A549 (cell line): Measurements from ENCODE around the gene NCAPH2. TPM values are rescaled to one million over a fixed set of nuclear protein-coding genes. Genes with fewer than 3 reads are reported as not detected.

Source experiments
- ATAC-seq, 2 experiments: fragments of 200-7000 bp in 1 of 2; fragments of >200 bp in 1 of 2; cut with Nextera tagmentation in 1 of 2; cut with Tn5 transposase in 1 of 2; 3 replicates each; pipeline versions ENCODE4 v1.8.0 to v1.9.1; 2018 to 2020; ENCODE audit warnings: mild to moderate bottlenecking in 1 of 2, moderate library complexity in 1 of 2
- CTCF ChIA-PET: fragments of 300-600 bp; sonication (Branson Sonifier 250); formaldehyde crosslinking; extraction: SDS; loops from one replicate; lab custom pipeline; 2021; ENCODE audit warnings: antibody characterized with exemption, inconsistent platforms; lab: Yijun Ruan, JAX
- POLR2A ChIA-PET: fragments of 350-600 bp; formaldehyde crosslinking; extraction: SDS; loops from one replicate; lab custom pipeline; 2021; ENCODE audit warnings: antibody characterized with exemption, inconsistent platforms; lab: Yijun Ruan, JAX
- DNase-seq, 2 experiments: peaks; one replicate each; pipeline versions ENCODE4 v3.0.0 to v3.0.0-alpha.2; 2011 to 2016; ENCODE audit warnings: low read depth in 1 of 2, low spot score in 1 of 2
- FAIRE-seq: peaks from 2 replicates; lab custom pipeline; 2011; peaks lifted over from hg19 to GRCh38; lab: Jason Lieb, UNC
- H3K27ac ChIP-seq, 2 experiments: fragments of >200 bp; sonication (Bioruptor Twin); formaldehyde crosslinking; 3 replicates each; pipeline ENCODE4 v1.5.1; 2016 to 2017
- H3K4me1 ChIP-seq: fragments of >200 bp; sonication (Bioruptor Twin); formaldehyde crosslinking; 3 replicates; pipeline ENCODE4 v1.6.1; 2016
- H3K4me2 ChIP-seq: fragments of >200 bp; sonication (Bioruptor Twin); formaldehyde crosslinking; 3 replicates; pipeline ENCODE4 v1.6.1; 2016
- H3K4me3 ChIP-seq: fragments of >200 bp; sonication (Bioruptor Twin); formaldehyde crosslinking; 3 replicates; pipeline ENCODE4 v1.5.1; 2016
- H3K9me3 ChIP-seq: fragments of >200 bp; sonication (Bioruptor Twin); formaldehyde crosslinking; 3 replicates; pipeline ENCODE4 v1.6.1; 2016
- ATOH8 ChIP-seq: fragments of 250-450 bp; sonication (Bioruptor Pico); IDR thresholded peaks from 2 replicates; pipeline ENCODE4 v1.5.0; 2020; ENCODE audit warnings: low read depth, mild to moderate bottlenecking, moderate library complexity
- CHD2 ChIP-seq: fragments of 150-350 bp; IDR thresholded peaks from 2 replicates; pipeline ENCODE4 v1.6.1; 2014; ENCODE audit warnings: low read length; ENCODE audit not compliant: partially characterized antibody
- CHD4 ChIP-seq: fragments of 200-600 bp; sonication (generic); IDR thresholded peaks from 2 replicates; pipeline ENCODE4 v1.6.1; 2016; ENCODE audit warnings: antibody characterized with exemption, mild to moderate bottlenecking, borderline replicate concordance
- CTCF ChIP-seq: fragments of >200 bp; sonication (Bioruptor Twin); formaldehyde crosslinking; IDR thresholded peaks from 3 replicates; pipeline ENCODE4 v1.5.1; 2016
- EHMT2 ChIP-seq: fragments of 200-600 bp; sonication (generic); IDR thresholded peaks from 2 replicates; pipeline ENCODE4 v1.6.1; 2016; ENCODE audit warnings: antibody characterized with exemption, low read depth, mild to moderate bottlenecking, moderate library complexity
- ESRRA ChIP-seq: fragments of 150-350 bp; IDR thresholded peaks from 2 replicates; pipeline ENCODE4 v1.6.1; 2014; ENCODE audit warnings: mild to moderate bottlenecking, low read length, borderline replicate concordance
- FOXS1 ChIP-seq: fragments of 250-450 bp; sonication (Bioruptor Pico); IDR thresholded peaks from 2 replicates; pipeline ENCODE4 v1.5.0; 2020; ENCODE audit warnings: mild to moderate bottlenecking, moderate library complexity
- HOXA7 ChIP-seq: fragments of 250-450 bp; sonication (Bioruptor Pico); IDR thresholded peaks from 2 replicates; pipeline ENCODE4 v1.5.0; 2020; ENCODE audit warnings: mild to moderate bottlenecking, moderate library complexity
- JUN ChIP-seq, 2 experiments: fragments of >200 bp; sonication (Bioruptor Twin); formaldehyde crosslinking; IDR thresholded peaks; 2 replicates in 1 of 2; 3 replicates in 1 of 2; pipeline ENCODE4 v1.6.1; 2016 to 2017
- KDM5A ChIP-seq: fragments of 200-600 bp; sonication (generic); IDR thresholded peaks from 2 replicates; pipeline ENCODE4 v1.6.1; 2016; ENCODE audit warnings: antibody characterized with exemption, mild to moderate bottlenecking
- PBX3 ChIP-seq: IDR thresholded peaks from 2 replicates; pipeline ENCODE4 v1.6.1; 2012
- PHF8 ChIP-seq: fragments of 200-600 bp; sonication (generic); IDR thresholded peaks from 2 replicates; pipeline ENCODE4 v1.6.1; 2016; ENCODE audit warnings: low read depth, mild to moderate bottlenecking, antibody characterized with exemption, moderate library complexity, borderline replicate concordance
- POLR2A ChIP-seq: IDR thresholded peaks from 2 replicates; pipeline ENCODE4 v1.6.1; 2012; ENCODE audit warnings: mild to moderate bottlenecking, low read length
- RCOR1 ChIP-seq: fragments of 150-350 bp; IDR thresholded peaks from 2 replicates; pipeline ENCODE4 v1.6.1; 2014; ENCODE audit warnings: antibody characterized with exemption, low read length, low read depth
- RNF2 ChIP-seq: fragments of 200-600 bp; sonication (generic); IDR thresholded peaks from 2 replicates; pipeline ENCODE4 v1.6.1; 2016; ENCODE audit warnings: low read depth, mild to moderate bottlenecking, antibody characterized with exemption, moderate library complexity, borderline replicate concordance
- SREBF2 ChIP-seq: fragments of 450-650 bp; IDR thresholded peaks from 2 replicates; pipeline ENCODE4 v1.6.1; 2014; ENCODE audit warnings: mild to moderate bottlenecking, moderate library complexity
- USF2 ChIP-seq: fragments of 450-650 bp; IDR thresholded peaks from 2 replicates; pipeline ENCODE4 v1.6.1; 2014; ENCODE audit warnings: antibody characterized with exemption
- ZC3H11A ChIP-seq: fragments of 450-650 bp; IDR thresholded peaks from 2 replicates; pipeline ENCODE4 v1.6.1; 2014; ENCODE audit warnings: antibody characterized with exemption, mild to moderate bottlenecking
- WGBS: methylation state at CpG from one replicate; pipeline ENCODE4 v1.1.6; 2017; ENCODE audit errors: missing lambda C conversion rate; 5-methylcytosine and 5-hydroxymethylcytosine counted together
- polyA plus RNA-seq, 4 experiments: library from polyadenylated mRNA; depleted of rRNA in 3 of 4; stranded (reverse); fragments of >200 nt; fragmentation: RNase III in 1 of 4; extraction: RNeasy Plus Mini Kit Qiagen cat#74134 plus additional on column Dnase treatment in 1 of 4; gene quantifications; 2 replicates in 3 of 4; 3 replicates in 1 of 4; pipeline ENCODE4 v1.2.3, GENCODE V29; 2011 to 2017

Gene NCAPH2
- polyA plus RNA-seq, 2 of the 4 experiments (the other 2 are of a cell fraction), result 14.3 to 27.7 TPM

GRCh38 chr22:50523458-50523805, 15.4 kb downstream of the NCAPH2 start:
- WGBS, result no CpG with 5 or more reads among the region's 16 CpGs
- no peak overlapping the region for H3K4me3 ChIP-seq
- H3K4me1 ChIP-seq, result peaks cover 14% of the 10 kb centered on the region
- CTCF ChIA-PET, result no interaction called here
- DNase-seq, result no peak
- FAIRE-seq, result no peak
- no peak overlapping the region for H3K4me2 ChIP-seq
- TF ChIP-seq RNF2 (no peak), EHMT2 (no peak), PBX3 (no peak), CHD4 (no peak)
- TF ChIP-seq, all 56 proteins: peak for 0
- Histone ChIP-seq H3K9me3 (no peaks in the 10 kb centered on the region), H3K27ac (no peak overlapping the region)
- no peak for ATAC-seq
- POLR2A ChIA-PET, result no interaction called here

- peak overlapping the region; percentile 92 to 99; a peak in 4 of 6 replicates for H3K27ac ChIP-seq
These were observed 16.0 kb downstream of the NCAPH2 start for GRCh38 chr22:50523806-50524675.

More at GRCh38 chr22:50523806-50524675, 16.0 kb downstream of the NCAPH2 start:
- no peak for TF ChIP-seq JUN (IDR thresholded peaks at IDR 0.05)
- TF ChIP-seq CHD2, result no peak
- no peak for TF ChIP-seq POLR2A
- TF ChIP-seq CTCF, result no peak
- no peak for TF ChIP-seq SREBF2
- no peak for TF ChIP-seq USF2
- no peak for TF ChIP-seq PHF8
- no peak for TF ChIP-seq RCOR1
- TF ChIP-seq EHMT2, result no peak
- TF ChIP-seq ZC3H11A, result no peak
- TF ChIP-seq ESRRA, result no peak
- no peak for TF ChIP-seq KDM5A
- TF ChIP-seq ATOH8, result no peak
- TF ChIP-seq CHD4, result no peak
- TF ChIP-seq FOXS1 (CRISPR knock-in tag), result no peak
- TF ChIP-seq HOXA7 (CRISPR knock-in tag), result no peak
- ATAC-seq (no peak), FAIRE-seq (no peak), DNase-seq (no peak)
- ChIA-PET CTCF (interaction anchor here (1.2 to 2.7 kb wide), 6 partner anchors 9 to 97 kb away, joined by 3 to 31 read pairs (median 18); partner anchors contain the start of genes LMF2, NCAPH2 and SYCE3), POLR2A (interaction anchor here (2.8 kb wide), 1 partner anchor 16 kb away, joined by 36 read pairs; the partner anchor contains the start of genes LMF2 and NCAPH2)
- H3K4me3 ChIP-seq, result peak overlapping the region; percentile 70
- peak overlapping the region; percentile 96 for H3K4me2 ChIP-seq
- H3K9me3 ChIP-seq, result no peaks in the 10 kb centered on the region
- H3K4me1 ChIP-seq, result peaks cover 14% of the 10 kb centered on the region
- 90% methylated on average over 11 of the region's 25 CpGs for WGBS
